Activated effector memory CD4-positive, alpha-beta T cell treated with anti-CD3 and anti-CD28 coated beads, Interleukin-2, amount 50 U/mL, for 16 hours (primary cell): Measurements from ENCODE around the gene COL16A1.

Experiments
- DNase-seq: peaks from one replicate; pipeline ENCODE4 v3.0.0-alpha.2; 2020

The COL16A1 gene

DNA sequence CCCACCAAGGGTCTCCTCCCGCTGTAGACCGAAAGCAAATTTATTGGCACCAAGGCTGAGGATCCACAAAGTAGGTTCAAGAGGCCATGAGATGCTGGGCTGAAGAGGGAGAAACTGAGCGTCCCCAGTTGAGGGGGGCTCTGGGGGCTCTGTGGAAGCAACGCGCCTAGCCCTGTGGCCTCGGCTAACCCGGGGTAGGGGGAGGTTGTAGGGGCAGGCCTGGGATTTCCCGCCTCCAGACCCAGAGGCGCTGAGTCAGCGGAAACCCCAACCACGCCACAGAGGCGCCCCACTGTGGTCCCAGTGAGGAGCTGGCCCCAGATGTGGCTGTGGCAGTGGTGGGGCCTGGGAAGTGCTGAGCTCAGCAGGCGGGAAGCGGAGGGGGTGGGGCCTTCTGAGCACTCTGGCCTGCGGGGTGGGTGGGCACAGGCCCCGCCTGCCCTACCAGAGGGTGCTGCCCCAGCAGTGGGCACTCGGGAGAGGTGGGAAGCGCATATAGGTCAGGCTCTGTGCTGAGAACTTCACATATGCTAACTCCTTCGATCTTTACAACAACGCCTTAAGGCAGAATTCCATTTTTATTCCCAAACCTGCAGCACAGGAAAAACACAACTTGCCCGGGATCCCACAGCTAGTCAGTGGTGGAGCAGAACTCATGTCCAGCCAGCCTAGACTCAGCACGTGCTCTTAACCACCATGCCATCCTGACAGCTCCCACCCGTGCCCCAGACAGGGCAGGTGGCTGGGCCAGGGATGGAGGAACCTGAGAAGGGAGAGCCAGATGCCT lies 1.5 kb upstream of the COL16A1 start:
- DNase-seq = peak; percentile 83

GRCh38 chr1:31704271-31705079 lies 658 bp upstream of the COL16A1 start:
- DNase-seq = no peak

DNA sequence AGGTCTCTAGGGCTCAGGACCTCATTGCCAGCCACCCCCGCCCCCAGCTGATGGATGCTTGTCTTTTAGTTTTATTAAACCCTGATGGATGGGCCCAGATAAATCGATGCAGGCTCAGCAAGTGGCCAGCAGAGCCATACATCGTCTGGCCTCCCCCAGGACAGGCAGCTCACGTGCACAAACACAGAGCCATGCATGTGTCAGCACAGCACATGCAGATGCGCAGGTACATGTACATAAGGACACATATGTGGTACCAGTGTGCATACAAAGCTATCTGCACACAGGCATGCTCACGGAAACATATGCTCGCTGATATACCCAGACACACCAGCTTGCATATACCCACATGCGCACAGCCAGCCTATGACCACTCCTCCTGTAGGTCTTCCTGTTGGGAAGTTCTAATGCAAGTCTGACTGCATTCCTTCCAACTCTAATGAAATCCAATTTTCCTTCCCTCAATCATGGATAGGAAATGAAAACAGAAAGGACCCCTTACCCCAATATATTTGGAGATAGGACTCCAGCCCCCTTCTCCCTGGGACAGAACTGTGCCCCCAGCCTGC lies 897 bp downstream of the COL16A1 start:
- DNase-seq = no peak

- peak; percentile 74 for DNase-seq
These were observed 2.6 kb downstream of the COL16A1 start for GRCh38 chr1:31701091-31701736.

- DNase-seq = no peak
These were observed 3.2 kb downstream of the COL16A1 start for GRCh38 chr1:31700468-31701090.

DNA sequence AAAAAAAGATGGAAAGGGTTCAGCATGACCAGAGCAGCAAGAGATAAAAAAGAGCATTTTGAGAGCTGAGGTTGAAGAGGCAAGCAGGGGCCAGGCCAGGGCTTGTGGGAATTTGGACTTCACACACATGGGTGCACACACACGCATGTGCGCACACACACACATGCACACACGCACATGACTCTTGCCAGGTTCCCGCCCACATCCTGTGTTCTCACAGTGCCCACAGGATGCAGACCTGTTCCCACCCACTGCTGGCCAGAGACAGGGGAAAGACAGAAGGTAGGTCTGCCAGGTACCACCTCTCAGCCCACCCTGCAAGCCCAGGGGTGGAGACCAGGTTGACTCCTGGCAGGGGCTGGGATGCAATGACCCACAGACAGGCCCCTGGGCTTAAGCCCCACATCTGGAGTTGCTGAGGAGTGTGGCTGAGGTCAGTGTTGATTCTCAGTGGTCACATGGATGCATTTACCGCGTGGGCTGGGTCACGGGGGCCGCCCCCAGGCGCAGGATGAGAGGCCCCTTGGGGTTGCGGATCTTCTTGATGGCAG lies 4.4 kb downstream of the COL16A1 start:
- DNase-seq = peak; percentile 68

- DNase-seq = no peak
These were observed 6.3 kb downstream of the COL16A1 start for GRCh38 chr1:31697369-31697984.

- DNase-seq = no peak
These were observed 7.6 kb downstream of the COL16A1 start for GRCh38 chr1:31696242-31696641.

- no peak for DNase-seq
These were observed 8.5 kb downstream of the COL16A1 start for GRCh38 chr1:31695327-31695726.

- DNase-seq = no peak
These were observed 8.9 kb downstream of the COL16A1 start for GRCh38 chr1:31694964-31695313.

DNA sequence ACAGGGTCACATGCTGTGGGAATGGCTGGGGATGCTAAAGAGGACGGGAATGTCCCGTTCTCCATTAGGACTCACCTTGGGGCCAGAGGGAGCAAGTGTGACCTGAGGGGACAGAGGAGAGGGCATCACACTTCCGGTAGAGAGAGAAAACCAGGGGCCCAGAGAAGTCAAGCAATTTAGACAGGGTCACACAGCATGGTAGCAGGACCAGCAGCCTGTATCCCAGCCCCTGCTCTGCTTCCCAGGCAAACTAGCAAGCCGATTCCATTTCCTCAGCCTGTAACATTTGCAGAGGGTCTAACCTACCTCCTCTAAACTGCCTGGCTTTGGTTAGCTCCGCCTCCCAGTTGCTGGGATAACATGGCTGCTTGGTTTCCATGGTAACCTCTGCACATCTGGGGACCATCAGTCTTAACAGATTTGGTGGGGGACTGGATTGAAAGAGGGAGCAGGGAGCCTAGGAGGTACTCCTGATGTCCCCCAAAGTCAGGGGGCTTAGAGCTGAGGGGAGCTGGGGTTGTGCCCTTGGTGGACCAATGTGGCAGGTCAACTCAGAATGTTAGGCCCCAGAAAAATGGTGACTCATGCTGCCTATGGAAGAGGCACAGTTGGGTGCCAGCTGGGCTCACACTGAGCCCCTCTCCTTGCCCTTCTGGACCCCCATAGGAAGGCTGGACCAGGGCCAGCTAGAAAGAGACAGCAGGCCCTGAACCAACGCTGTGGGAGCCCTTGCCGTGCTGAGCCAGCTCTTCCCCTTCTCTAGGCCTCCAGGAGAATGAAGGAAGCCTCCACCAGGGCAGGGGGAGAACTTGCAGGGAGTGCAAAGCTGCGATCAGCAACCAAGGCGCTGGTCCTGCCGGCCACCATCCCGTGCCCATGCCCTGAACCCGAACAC lies 9.5 kb downstream of the COL16A1 start:
- DNase-seq = no peak

- DNase-seq = no peak
These were observed 10.6 kb downstream of the COL16A1 start for GRCh38 chr1:31693231-31693630.

- no peak for DNase-seq
These were observed 11.9 kb downstream of the COL16A1 start for GRCh38 chr1:31691951-31692350.

DNA sequence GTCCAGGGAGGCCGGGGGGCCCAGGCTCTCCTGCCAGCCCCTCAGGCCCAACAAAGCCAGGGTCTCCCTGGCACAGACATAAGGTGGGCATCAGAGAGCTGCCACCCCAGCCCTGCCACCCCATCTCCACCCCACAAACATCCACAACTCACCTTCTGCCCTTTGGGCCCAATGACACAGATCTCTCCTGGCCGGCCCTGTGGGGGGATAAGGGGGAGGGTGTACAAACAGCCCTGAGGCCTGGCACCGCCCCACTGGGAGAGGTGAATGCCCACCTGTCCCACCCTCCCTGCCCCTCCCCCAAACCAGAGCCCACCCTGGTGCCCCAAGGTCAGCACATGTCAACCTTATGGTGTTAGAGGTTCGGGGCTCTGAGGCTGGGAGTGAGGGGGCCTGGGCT lies 12.4 kb downstream of the COL16A1 start:
- DNase-seq = no peak

- no peak for DNase-seq
These were observed 12.9 kb downstream of the COL16A1 start for GRCh38 chr1:31690921-31691320.

- DNase-seq = no peak
These were observed 14.0 kb downstream of the COL16A1 start for GRCh38 chr1:31689854-31690253.

DNA sequence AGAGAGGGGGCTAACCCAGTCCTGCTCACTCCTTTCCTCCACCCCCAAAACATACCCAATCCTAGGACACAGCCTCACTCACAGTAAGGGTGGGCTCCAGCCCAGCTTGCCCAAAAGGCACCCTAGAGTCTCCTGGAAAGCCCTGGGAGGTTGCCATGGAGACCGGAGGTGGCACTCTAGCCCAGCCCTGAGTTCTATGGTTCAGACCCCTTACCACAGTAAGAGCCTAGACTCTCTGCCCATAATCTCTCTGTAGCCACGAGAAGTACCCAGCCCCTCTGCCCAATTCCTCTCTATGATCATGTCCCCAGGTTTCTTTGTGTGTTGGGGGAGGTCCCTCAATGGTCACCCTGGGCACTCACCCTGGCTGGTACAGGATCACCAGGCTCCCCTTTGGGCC lies 14.4 kb downstream of the COL16A1 start:
- no peak for DNase-seq

GRCh38 chr1:31688233-31688918 lies 15.4 kb downstream of the COL16A1 start:
- DNase-seq = no peak

DNA sequence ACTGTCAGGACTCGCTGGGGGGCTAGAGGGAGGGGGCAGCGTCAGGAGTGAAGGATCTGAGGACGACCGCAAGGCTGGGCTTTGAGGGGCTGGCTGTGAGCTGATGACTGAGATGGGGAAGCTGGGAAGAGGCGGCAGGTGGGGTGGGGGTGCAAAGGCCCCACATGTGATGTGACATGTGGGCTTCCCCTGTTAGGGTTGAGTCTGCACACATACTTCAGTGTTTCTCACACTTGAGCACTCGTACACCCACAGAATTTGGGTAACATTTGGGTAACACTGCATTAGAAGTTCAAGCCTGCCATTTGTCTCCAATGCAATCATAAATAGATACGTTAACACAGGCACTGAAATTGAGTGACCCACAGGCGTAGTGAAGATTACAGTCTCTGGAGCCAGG lies 16.2 kb downstream of the COL16A1 start:
- no peak for DNase-seq

GRCh38 chr1:31685795-31686194 lies 18.0 kb downstream of the COL16A1 start:
- DNase-seq = no peak

GRCh38 chr1:31683997-31684396 lies 19.8 kb downstream of the COL16A1 start:
- DNase-seq = no peak
